DMS 273 (cell line): Measurements from ENCODE around the gene TNIP1.

Source experiments
- DNase-seq: peaks from one replicate; lab custom pipeline; 2025; ENCODE audit not compliant: unreplicated experiment; lab: John Stamatoyannopoulos, UW

The TNIP1 gene

GRCh38 chr5:151004499-151004898 is 76.3 kb downstream of the TNIP1 start:
- no peak for DNase-seq

GRCh38 chr5:151003503-151003860 is 77.4 kb downstream of the TNIP1 start:
- DNase-seq = no peak

DNA sequence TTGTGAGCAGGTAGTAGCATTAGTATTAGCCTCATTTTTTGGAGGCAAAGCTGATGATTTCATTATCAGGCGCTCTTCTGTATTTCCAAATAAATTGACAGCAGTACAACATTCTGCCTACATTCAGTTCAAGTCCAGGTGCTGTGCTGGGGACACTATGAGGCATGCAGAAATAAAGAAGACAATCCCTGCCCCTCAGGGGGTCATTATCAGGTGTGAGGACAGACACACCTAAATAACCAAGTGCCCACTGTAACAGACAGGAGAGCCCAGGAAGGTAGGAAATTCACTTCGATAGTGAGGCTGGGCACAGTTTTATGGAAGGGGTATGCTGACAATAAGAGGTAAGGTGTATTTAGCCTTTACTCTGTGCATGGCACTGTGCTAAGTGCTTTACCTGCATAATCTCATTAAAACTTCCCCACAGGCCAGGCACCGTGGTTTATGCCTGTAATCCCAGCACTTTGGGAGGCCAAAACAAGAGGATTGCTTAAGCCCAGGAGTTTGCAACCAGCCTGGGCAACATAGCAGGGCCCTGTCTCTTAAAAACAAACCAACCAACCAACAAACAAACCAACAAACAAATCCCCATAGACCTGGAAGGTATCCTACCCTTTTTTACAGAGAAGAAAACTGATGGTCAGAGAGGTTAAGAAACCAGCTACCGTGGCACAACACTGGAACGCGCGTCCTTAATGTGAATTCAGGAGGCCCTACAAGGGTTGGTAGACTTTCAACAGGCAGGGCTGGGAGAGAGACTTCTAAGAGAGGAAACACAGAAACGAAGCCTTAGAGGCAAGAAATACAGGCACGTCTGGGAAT is 77.9 kb downstream of the TNIP1 start:
- DNase-seq = no peak

- DNase-seq = peak; percentile 70
Measured at GRCh38 chr5:151002250-151002649, 78.6 kb downstream of the TNIP1 start.

DNA sequence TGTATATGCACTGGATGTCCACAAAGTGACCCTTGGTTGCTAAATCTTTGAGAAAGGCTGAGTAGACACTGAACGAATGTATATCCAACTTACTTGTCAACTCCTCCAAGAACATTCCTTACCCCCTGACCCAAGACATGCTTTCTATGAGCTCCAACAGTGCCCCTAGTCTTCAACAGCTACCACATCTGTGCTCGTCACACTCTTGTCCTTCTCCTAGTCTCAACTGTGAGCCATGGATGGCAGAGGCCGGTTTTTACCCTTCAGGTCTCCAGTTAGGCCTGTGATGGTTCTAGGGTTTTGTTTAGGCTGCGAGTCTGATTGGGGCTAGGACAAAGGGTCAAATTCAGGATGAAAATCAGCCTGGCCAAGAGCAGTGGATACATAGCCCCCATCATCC is 79.4 kb downstream of the TNIP1 start:
- no peak for DNase-seq

DNA sequence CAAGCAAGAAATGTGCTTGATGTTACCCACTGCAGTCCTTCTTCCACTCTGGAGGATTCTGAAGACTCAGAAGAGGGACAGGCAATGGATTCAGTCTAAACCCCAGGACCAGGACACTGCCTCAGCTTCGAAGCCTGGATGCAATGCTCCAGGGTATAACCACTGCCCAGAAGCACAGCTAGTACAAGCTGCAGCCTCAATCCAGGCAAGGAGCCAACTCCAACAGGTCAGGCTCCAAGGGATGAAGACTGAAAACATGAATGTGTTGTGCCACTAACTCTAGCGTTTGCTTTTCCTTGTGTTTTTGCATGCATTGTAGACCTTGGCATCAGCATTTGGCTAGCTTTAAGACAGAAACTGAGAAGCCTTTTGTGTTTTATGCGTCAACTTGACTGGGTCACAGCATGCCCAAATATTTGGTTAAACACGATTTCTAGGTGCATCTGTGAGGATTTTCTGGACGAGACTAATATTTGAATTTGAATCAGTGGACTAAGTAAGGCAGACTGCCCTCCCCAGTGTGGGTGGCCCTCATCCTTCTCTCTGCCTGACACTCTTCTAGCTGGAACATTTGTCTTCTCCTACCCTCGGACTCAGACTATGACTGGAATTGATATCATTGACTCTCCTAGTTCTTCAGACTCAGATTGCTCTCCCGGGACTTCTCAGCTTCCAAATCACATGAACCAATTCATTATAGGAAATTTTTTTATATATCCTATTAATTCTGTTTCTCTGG is 81.0 kb downstream of the TNIP1 start:
- peak; percentile 35 for DNase-seq

GRCh38 chr5:150993826-150994412 is 86.9 kb downstream of the TNIP1 start:
- DNase-seq = no peak

GRCh38 chr5:150993422-150993821 is 87.4 kb downstream of the TNIP1 start:
- no peak for DNase-seq

DNA sequence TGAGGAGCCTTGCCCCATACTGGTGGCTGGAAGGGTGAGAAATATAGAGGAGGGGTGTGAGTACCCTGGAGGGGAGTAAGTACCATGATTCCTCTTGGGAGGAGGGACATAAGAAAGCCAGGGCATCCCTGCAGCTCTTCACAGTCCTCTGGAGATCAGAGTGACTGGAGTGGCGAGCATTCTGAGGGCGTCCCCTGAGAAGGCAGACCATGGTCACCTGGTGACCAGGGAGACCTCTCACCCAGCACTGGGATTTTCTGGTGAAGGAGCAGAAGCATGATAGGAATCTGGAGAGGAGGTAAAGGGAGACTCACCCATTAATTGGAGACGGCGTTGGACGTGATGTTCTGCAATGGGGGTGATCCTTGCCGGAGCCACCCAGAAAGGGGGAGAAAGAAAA is 88.1 kb downstream of the TNIP1 start:
- no peak for DNase-seq

- peak; percentile 29 for DNase-seq
Measured at GRCh38 chr5:150989695-150990094, 91.1 kb downstream of the TNIP1 start.

DNA sequence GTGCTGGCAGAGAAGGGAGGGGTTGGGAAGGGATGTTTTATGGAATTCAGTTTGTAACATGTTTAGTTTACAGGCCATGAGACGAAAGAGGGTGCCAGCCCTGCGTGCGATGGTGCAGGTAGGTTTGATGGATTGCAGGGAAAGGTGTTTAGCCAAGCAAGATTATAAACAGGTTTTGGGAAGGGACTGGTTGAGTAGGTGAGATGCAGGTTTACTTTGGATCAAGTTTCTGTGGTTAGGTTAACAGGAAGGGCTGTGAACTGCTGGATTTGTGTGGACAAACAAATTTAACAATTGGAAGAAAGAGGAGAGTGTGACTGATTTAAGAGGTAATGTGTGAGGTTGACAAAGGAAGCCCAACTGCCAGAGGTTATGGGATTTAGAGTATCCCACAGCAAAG is 93.1 kb downstream of the TNIP1 start:
- DNase-seq = no peak
